C4-2B (cell line): Measurements from ENCODE around the gene CACNB2.

ENCODE experiments used
- CTCF ChIP-seq: fragments of 450-650 bp; conservative IDR thresholded peaks from 2 replicates; pipeline ENCODE4 v1.5.1; 2017; ENCODE audit warnings: mild to moderate bottlenecking
- ZFX ChIP-seq: fragments of 450-650 bp; IDR thresholded peaks from 2 replicates; pipeline ENCODE4 v1.6.1; 2017

GRCh38 chr10:18233775-18234174, 93.6 kb downstream of the CACNB2 start:
- TF ChIP-seq CTCF = peak; percentile 78
- no peak for TF ChIP-seq ZFX
